Measurements from ENCODE around the gene ENTPD3.

The ENTPD3 gene

GRCh38 chr3:40404591-40405198 lies 17.7 kb downstream of the ENTPD3 start:
- TF ChIP-seq, protein P1, sequence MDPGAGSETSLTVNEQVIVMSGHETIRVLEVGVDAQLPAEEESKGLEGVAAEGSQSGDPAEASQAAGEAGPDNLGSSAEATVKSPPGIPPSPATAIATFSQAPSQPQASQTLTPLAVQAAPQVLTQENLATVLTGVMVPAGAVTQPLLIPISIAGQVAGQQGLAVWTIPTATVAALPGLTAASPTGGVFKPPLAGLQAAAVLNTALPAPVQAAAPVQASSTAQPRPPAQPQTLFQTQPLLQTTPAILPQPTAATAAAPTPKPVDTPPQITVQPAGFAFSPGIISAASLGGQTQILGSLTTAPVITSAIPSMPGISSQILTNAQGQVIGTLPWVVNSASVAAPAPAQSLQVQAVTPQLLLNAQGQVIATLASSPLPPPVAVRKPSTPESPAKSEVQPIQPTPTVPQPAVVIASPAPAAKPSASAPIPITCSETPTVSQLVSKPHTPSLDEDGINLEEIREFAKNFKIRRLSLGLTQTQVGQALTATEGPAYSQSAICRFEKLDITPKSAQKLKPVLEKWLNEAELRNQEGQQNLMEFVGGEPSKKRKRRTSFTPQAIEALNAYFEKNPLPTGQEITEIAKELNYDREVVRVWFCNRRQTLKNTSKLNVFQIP (CRISPR knock-in tag; IDR thresholded peaks at IDR 0.05; ENCODE audit: borderline replicate concordance, low read depth) = no peak
- TF ChIP-seq ZFP30 (CRISPR knock-in tag; IDR thresholded peaks at IDR 0.05) = no peak
- ATAC-seq = no peak

DNA sequence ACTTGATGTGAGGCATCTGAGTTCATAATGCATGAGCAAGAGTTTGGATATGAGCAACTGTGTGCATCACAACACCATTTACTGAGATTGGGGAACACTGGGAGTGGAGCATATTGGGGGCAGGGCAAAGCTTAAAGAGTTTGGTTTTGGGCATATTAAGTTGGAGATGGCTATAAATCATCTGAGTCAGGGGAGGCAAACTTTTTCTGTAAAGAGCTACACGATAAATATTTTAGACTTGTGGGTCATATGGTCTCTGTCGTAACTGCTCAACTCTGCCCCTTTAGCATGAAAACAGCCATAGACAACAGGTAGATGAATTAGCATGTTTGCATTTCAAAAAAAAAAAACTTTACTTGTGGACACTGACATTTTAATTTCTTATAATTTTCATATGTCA lies 20.0 kb downstream of the ENTPD3 start:
- TF ChIP-seq ZNF565 (CRISPR knock-in tag; conservative IDR thresholded peaks at IDR 0.05; ENCODE audit: low read depth) = no peak
- ATAC-seq = no peak

DNA sequence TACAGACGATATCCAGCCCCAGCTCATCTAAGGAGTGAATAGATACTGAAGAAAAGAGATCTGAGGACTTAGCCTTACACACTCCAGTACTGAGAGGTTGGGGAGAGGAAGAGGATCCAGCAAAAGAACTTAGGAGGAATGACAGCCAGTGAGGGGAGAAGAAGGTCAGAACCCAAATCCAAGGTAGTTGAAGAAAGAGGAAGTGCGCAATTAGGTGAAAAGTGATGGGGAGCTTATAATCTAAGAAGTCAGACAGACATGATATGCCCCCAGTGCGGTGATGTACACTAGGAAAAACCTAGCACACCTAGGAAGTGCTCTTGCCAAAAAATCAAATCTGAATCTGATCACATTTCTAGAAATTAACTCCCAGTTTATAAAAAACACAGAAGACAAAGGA lies 20.6 kb downstream of the ENTPD3 start:
- no peak for ATAC-seq
- TF ChIP-seq ZNF70 (CRISPR knock-in tag; IDR thresholded peaks at IDR 0.05) = no peak
- no peak for TF ChIP-seq TOX (CRISPR knock-in tag; IDR thresholded peaks at IDR 0.05; ENCODE audit: borderline replicate concordance)
- TF ChIP-seq SNAI2 (CRISPR knock-in tag; IDR thresholded peaks at IDR 0.05) = no peak
- TF ChIP-seq ESRRG (CRISPR knock-in tag; IDR thresholded peaks at IDR 0.05) = no peak
- TF ChIP-seq PPARA (CRISPR knock-in tag; IDR thresholded peaks at IDR 0.05; ENCODE audit: borderline replicate concordance) = no peak
- TF ChIP-seq, protein P1 (CRISPR knock-in tag; IDR thresholded peaks at IDR 0.05; ENCODE audit: borderline replicate concordance, low read depth) = no peak
- TF ChIP-seq ARNTL (CRISPR knock-in tag; IDR thresholded peaks at IDR 0.05; ENCODE audit: borderline replicate concordance, low read depth) = no peak
- TF ChIP-seq, protein P2, sequence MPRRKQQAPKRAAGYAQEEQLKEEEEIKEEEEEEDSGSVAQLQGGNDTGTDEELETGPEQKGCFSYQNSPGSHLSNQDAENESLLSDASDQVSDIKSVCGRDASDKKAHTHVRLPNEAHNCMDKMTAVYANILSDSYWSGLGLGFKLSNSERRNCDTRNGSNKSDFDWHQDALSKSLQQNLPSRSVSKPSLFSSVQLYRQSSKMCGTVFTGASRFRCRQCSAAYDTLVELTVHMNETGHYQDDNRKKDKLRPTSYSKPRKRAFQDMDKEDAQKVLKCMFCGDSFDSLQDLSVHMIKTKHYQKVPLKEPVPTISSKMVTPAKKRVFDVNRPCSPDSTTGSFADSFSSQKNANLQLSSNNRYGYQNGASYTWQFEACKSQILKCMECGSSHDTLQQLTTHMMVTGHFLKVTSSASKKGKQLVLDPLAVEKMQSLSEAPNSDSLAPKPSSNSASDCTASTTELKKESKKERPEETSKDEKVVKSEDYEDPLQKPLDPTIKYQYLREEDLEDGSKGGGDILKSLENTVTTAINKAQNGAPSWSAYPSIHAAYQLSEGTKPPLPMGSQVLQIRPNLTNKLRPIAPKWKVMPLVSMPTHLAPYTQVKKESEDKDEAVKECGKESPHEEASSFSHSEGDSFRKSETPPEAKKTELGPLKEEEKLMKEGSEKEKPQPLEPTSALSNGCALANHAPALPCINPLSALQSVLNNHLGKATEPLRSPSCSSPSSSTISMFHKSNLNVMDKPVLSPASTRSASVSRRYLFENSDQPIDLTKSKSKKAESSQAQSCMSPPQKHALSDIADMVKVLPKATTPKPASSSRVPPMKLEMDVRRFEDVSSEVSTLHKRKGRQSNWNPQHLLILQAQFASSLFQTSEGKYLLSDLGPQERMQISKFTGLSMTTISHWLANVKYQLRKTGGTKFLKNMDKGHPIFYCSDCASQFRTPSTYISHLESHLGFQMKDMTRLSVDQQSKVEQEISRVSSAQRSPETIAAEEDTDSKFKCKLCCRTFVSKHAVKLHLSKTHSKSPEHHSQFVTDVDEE (CRISPR knock-in tag; IDR thresholded peaks at IDR 0.05) = no peak
- no peak for TF ChIP-seq PATZ1 (CRISPR knock-in tag; IDR thresholded peaks at IDR 0.05; ENCODE audit: borderline replicate concordance)
- no peak for TF ChIP-seq CREB5 (CRISPR knock-in tag; IDR thresholded peaks at IDR 0.05; ENCODE audit: low read depth)
- TF ChIP-seq ISL1 (CRISPR knock-in tag; IDR thresholded peaks at IDR 0.05) = no peak
- TF ChIP-seq ZNF8 (CRISPR knock-in tag; IDR thresholded peaks at IDR 0.05) = no peak
- TF ChIP-seq OSR1 (CRISPR knock-in tag; IDR thresholded peaks at IDR 0.05) = no peak
- TF ChIP-seq CSDC2 (CRISPR knock-in tag; IDR thresholded peaks at IDR 0.05) = no peak
- TF ChIP-seq BACH2 (CRISPR knock-in tag; IDR thresholded peaks at IDR 0.05; ENCODE audit: borderline replicate concordance) = no peak
- no peak for TF ChIP-seq ZFP3 (CRISPR knock-in tag; IDR thresholded peaks at IDR 0.05)
- TF ChIP-seq CSRNP3 (CRISPR knock-in tag; IDR thresholded peaks at IDR 0.05) = no peak
- no peak for TF ChIP-seq GLIS3 (CRISPR knock-in tag; IDR thresholded peaks at IDR 0.05)
- no peak for TF ChIP-seq ZFP30 (CRISPR knock-in tag; IDR thresholded peaks at IDR 0.05)
- TF ChIP-seq TCF4 (CRISPR knock-in tag; IDR thresholded peaks at IDR 0.05; ENCODE audit: borderline replicate concordance) = no peak

All from SK-N-SH treated with all-trans-retinoic acid at 6 μM for 48 hours (cell line).